Esophagus muscularis mucosa (tissue), 4 donors: ENCODE results near the gene RCOR3. TPM values are rescaled to one million over a fixed set of nuclear protein-coding genes. Genes with fewer than 3 reads are reported as not detected.
"Not testable (repeated sequence)": the region's sequence is repeated elsewhere in the genome, so short reads cannot be mapped to it uniquely, and the experiment has no call there.

Experiments
- DNase-seq: peaks from one replicate; pipeline ENCODE4 v3.0.0-alpha.2; 2017; ENCODE audit errors: extremely low spot score
- H3K27ac ChIP-seq, 4 donors: fragments of 200-600 bp; sonication (generic); replicated peaks in 1 of 4; 1 replicate in 3 of 4; 2 replicates in 1 of 4; pipeline ENCODE4 v1.5.1; 2016 to 2019; ENCODE audit warnings: mild to moderate bottlenecking in 1 of 4
- H3K27me3 ChIP-seq, 4 donors: fragments of 200-600 bp; sonication (generic); one replicate each; pipeline versions ENCODE4 v1.5.1 to v1.6.0; 2016 to 2019
- H3K36me3 ChIP-seq, 4 donors: fragments of 200-600 bp; sonication (generic); one replicate each; pipeline ENCODE4 v1.5.1; 2016 to 2019
- H3K4me1 ChIP-seq, 4 donors: fragments of 200-600 bp; sonication (generic); one replicate each; pipeline ENCODE4 v1.5.1; 2016 to 2019
- H3K4me3 ChIP-seq, 4 donors: fragments of 200-600 bp; sonication (generic); 1 replicate in 2 of 4; 2 replicates in 2 of 4; pipeline ENCODE4 v1.5.1; 2016 to 2019; ENCODE audit warnings: mild to moderate bottlenecking in 4 of 4, moderate library complexity in 1 of 4
- H3K9me3 ChIP-seq, 4 donors: fragments of 200-600 bp; sonication (generic); 1 replicate in 3 of 4; 2 replicates in 1 of 4; pipeline ENCODE4 v1.5.1; 2016 to 2019
- EP300 ChIP-seq: sonication (generic); formaldehyde crosslinking; IDR thresholded peaks from one replicate; pipeline ENCODE4 v1.6.1; 2017; ENCODE audit warnings: antibody characterized with exemption
- POLR2A ChIP-seq: fragments of 450-650 bp; IDR thresholded peaks from one replicate; pipeline ENCODE4 v1.6.1; 2017; ENCODE audit warnings: antibody characterized with exemption, moderate library complexity, mild to moderate bottlenecking, low read depth
- POLR2AphosphoS5 ChIP-seq, 2 donors: sonication (generic); formaldehyde crosslinking; IDR thresholded peaks; one replicate each; pipeline ENCODE4 v1.6.1; 2017; ENCODE audit warnings: antibody characterized with exemption in 2 of 2
- WGBS: methylation state at CpG from one replicate; pipeline ENCODE4 v1.1.5; 2018; 5-methylcytosine and 5-hydroxymethylcytosine counted together
- intact Hi-C: fragments of 100-400 bp; cut with DNase I; formaldehyde crosslinking; loops from one replicate; pipeline ENCODE4 v1.15.1; 2023
- total RNA-seq, 4 donors: library from RNA; depleted of rRNA; stranded (reverse); fragments of >200 nt; gene quantifications; one replicate each; pipeline versions ENCODE4 v1.1.0 to v1.2.1, GENCODE V29; 2016
- TF ChIP-seq, protein P1 (sequence below), 3 experiments: fragments of 200-600 bp in 2 of 3; fragments of 450-650 bp in 1 of 3; sonication (generic) in 2 of 3; IDR thresholded peaks; one replicate each; pipeline ENCODE4 v1.5.1; 2017 to 2019; ENCODE audit warnings: antibody characterized with exemption in 3 of 3, mild to moderate bottlenecking in 2 of 3, moderate library complexity in 1 of 3

The RCOR3 gene
- total RNA-seq, 4 donors from 2014 or later = 21.7 to 38.0 (median 37.7) TPM

DNA sequence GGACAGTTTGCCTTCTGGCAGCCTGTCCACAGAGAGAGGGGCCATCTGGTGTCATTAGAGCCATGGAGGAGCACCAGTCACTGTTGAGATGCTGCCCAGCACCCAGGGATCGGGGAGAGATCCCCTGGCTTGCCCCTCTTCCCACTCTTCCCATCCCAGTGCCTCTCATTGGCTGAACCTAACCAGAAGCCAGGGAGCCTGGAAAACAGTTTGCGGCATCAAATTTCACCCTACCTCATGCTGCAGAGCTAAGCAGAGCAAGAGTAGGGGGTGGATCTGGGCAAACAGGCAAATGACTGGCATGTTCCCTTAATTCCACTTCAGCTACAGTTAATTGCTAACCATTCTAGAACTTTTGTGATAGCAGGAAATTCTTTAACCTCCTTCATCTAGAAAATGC is 86.6 kb downstream of the RCOR3 start:
- H3K36me3 ChIP-seq = peaks cover 0 to 4% (median 0%) of the 10 kb centered on the region in 4 donors
- intact Hi-C loops = no loop called here
- no peaks in the 10 kb centered on the region for H3K9me3 ChIP-seq
- no peak overlapping the region for H3K4me3 ChIP-seq
- H3K27ac ChIP-seq = no peak overlapping the region
- H3K27me3 ChIP-seq = no peaks in the 10 kb centered on the region
- 86% methylated on average over 2 of the region's 2 CpGs for WGBS
- peaks cover 4 to 57% (median 31%) of the 10 kb centered on the region in 4 donors for H3K4me1 ChIP-seq
- DNase-seq = no peak
- TF ChIP-seq POLR2A = no peak
- TF ChIP-seq, protein P1, sequence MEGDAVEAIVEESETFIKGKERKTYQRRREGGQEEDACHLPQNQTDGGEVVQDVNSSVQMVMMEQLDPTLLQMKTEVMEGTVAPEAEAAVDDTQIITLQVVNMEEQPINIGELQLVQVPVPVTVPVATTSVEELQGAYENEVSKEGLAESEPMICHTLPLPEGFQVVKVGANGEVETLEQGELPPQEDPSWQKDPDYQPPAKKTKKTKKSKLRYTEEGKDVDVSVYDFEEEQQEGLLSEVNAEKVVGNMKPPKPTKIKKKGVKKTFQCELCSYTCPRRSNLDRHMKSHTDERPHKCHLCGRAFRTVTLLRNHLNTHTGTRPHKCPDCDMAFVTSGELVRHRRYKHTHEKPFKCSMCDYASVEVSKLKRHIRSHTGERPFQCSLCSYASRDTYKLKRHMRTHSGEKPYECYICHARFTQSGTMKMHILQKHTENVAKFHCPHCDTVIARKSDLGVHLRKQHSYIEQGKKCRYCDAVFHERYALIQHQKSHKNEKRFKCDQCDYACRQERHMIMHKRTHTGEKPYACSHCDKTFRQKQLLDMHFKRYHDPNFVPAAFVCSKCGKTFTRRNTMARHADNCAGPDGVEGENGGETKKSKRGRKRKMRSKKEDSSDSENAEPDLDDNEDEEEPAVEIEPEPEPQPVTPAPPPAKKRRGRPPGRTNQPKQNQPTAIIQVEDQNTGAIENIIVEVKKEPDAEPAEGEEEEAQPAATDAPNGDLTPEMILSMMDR (IDR thresholded peaks at IDR 0.05) = no peak
- TF ChIP-seq EP300 = no peak
- no peak for TF ChIP-seq POLR2AphosphoS5 (IDR thresholded peaks at IDR 0.05)

DNA sequence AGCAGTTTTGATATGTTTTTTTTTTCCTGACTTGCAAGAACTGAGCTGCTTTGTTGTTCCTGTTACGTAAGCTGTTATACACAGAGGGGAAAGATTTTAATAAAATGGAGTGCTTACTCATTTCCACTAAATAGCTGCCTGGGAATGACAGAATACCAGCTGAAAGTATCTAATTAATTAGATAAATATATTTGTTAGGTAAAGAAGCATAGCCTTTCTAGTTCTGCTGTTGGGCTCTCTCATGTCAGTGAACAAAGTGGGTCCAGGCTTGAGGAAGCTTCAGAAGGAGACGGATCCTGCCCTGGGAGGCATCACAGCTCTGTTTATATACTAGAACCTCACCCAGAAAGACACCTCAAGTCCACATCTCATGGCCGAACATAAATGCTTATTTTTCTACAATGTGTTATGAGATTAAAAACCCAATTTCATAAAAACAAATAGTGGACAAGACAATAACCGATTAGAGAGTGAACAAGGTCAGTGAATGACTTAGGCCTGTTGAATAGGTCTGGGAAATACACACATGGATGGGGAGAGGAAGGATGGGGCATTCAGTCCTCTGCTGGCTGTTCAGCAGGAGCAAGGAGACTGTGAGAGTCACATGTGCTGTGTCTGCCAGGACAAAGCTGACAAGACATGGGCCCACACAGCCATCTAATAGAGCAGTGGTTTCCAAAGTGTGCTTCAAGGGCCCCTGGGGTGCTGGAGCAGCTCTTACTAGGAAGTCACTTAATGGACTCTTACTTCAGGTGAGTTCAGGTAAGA is 88.1 kb downstream of the RCOR3 start:
- peaks cover 0 to 4% (median 0%) of the 10 kb centered on the region in 4 donors for H3K36me3 ChIP-seq
- no peak overlapping the region for H3K4me3 ChIP-seq
- no peaks in the 10 kb centered on the region for H3K9me3 ChIP-seq
- no peaks in the 10 kb centered on the region for H3K27me3 ChIP-seq
- DNase-seq = no peak
- intact Hi-C loops = no loop called here
- 59% methylated on average over 4 of the region's 4 CpGs for WGBS
- TF ChIP-seq, protein P1 (IDR thresholded peaks at IDR 0.05) = no peak
- TF ChIP-seq EP300 = no peak
- no peak for TF ChIP-seq POLR2A
- peak overlapping the region in 2 of 4 donors; percentile 2 to 22 for H3K27ac ChIP-seq
- H3K4me1 ChIP-seq = peaks cover 4 to 57% (median 28%) of the 10 kb centered on the region in 4 donors

DNA sequence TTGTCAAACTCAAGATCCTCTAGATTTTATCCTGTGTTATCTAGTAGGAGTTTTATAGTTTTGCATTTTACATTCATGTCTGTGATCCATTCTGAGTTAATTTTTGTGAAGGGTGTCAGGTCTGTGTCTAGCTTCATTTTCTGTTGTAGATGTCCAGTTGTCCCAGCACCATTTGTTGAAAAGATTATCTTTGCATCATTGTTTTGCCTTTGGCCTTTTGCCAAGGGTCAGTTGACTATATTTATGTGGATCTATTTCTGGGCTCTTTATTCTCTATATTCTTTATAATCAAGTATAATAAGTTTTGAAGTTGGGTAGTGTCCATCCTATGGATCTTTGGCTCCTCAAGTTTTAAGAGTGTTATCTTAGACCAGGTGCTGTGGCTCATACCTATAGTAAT is 89.4 kb downstream of the RCOR3 start:
- no peak for TF ChIP-seq EP300
- TF ChIP-seq POLR2AphosphoS5 (IDR thresholded peaks at IDR 0.05) = no peak
- TF ChIP-seq POLR2A = no peak
- TF ChIP-seq, protein P1 (IDR thresholded peaks at IDR 0.05) = no peak
- Histone ChIP-seq H3K4me1 (peaks cover 4 to 56% (median 26%) of the 10 kb centered on the region in 4 donors), H3K36me3 (peaks cover 0 to 8% (median 0%) of the 10 kb centered on the region in 4 donors), H3K9me3 (no peaks in the 10 kb centered on the region), H3K4me3 (no peak overlapping the region), H3K27me3 (no peaks in the 10 kb centered on the region), H3K27ac (no peak overlapping the region)
- intact Hi-C loops = no loop called here
- no peak for DNase-seq

DNA sequence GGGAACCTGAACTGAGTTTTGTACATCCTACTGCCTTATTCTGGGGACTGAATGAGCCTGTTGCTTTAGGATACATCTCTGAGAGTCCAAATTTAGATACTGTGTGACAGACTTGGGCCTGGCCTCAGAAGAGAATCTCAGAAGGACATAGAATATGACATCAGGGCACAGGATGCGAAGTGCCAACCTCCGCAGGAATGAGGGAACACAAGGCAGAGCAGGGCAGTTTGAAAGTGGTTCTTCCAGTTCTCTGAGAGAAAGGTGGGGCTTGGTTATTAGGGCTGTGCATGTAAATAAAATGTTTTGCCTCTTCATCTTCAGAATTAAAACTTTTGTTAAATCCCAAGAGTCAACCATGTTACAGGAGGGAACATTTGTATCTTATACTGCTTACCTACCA is 90.6 kb downstream of the RCOR3 start:
- DNase-seq = no peak
- intact Hi-C loops = no loop called here
- H3K27me3 ChIP-seq = no peaks in the 10 kb centered on the region
- no peak overlapping the region for H3K27ac ChIP-seq
- H3K4me3 ChIP-seq = no peak overlapping the region
- no peaks in the 10 kb centered on the region for H3K9me3 ChIP-seq
- peaks cover 0 to 18% (median 5%) of the 10 kb centered on the region in 4 donors for H3K36me3 ChIP-seq
- WGBS = 92% methylated on average over 2 of the region's 2 CpGs
- peaks cover 4 to 53% (median 21%) of the 10 kb centered on the region in 4 donors for H3K4me1 ChIP-seq
- TF ChIP-seq POLR2A (no peak), POLR2AphosphoS5 (IDR thresholded peaks at IDR 0.05) (no peak), EP300 (no peak)
- TF ChIP-seq, protein P1 (IDR thresholded peaks at IDR 0.05) = no peak

DNA sequence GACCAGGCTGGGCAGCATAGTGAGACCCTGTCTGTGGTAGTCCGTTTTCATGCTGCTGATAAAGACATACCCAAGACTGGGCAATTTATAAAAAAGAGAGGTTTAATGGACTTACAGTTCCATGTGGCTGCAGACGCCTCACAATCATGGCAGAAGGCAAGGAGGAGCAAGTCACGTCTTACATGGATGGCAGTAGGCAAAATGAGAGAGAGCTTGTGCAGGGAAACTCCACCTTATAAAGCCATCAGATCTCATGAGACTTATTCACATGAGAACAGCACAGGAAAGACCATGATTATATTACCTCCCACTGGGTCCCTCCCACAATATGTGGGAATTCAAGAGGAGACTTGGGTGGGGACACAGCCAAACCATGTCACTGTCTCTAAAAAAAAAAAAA is 92.9 kb downstream of the RCOR3 start:
- 97% methylated on average over 3 of the region's 3 CpGs for WGBS
- peaks cover 4 to 33% (median 16%) of the 10 kb centered on the region in 4 donors for H3K4me1 ChIP-seq
- intact Hi-C loops = not testable (repeated sequence)

More for the DNA sequence above, 92.9 kb downstream of the RCOR3 start:
- DNase-seq, H3K9me3 ChIP-seq, H3K4me3 ChIP-seq, H3K27me3 ChIP-seq, H3K27ac ChIP-seq: not testable (repeated sequence)
- peaks cover 0 to 36% (median 11%) of the 10 kb centered on the region in 4 donors for H3K36me3 ChIP-seq
